MM.1S (cell line): ENCODE data around the gene CIITA.

ENCODE experiments used
- DNase-seq: peaks from one replicate; pipeline ENCODE4 v3.0.0-alpha.2; 2015
- H2AFZ ChIP-seq: fragments of 300-600 bp; sonication (generic); 2 replicates; pipeline ENCODE4 v1.6.0; 2016; ENCODE audit warnings: antibody characterized with exemption, low read length
- H3F3A ChIP-seq: fragments of 300-600 bp; sonication (generic); 2 replicates; pipeline ENCODE4 v1.6.1; 2016; ENCODE audit warnings: mild to moderate bottlenecking, antibody characterized with exemption, low read length, moderate library complexity, mixed read lengths; ENCODE audit not compliant: insufficient read depth
- H3K27ac ChIP-seq: fragments of 300-600 bp; sonication (generic); 2 replicates; pipeline ENCODE4 v1.5.1; 2016; ENCODE audit warnings: mild to moderate bottlenecking, low read length
- H3K27me3 ChIP-seq: fragments of 300-600 bp; sonication (generic); replicated peaks from 2 replicates; pipeline ENCODE4 v1.6.0; 2016; ENCODE audit warnings: low read length; ENCODE audit not compliant: insufficient read depth
- H3K36me3 ChIP-seq: fragments of 300-600 bp; sonication (generic); replicated peaks from 2 replicates; pipeline ENCODE4 v1.6.1; 2016; ENCODE audit warnings: mild to moderate bottlenecking, low read length, mixed read lengths; ENCODE audit not compliant: insufficient read depth
- H3K4me1 ChIP-seq: fragments of 300-600 bp; sonication (generic); 2 replicates; pipeline ENCODE4 v1.6.1; 2016; ENCODE audit warnings: low read length, mixed read lengths
- H3K4me2 ChIP-seq: fragments of 300-600 bp; sonication (generic); 2 replicates; pipeline ENCODE4 v1.6.0; 2016; ENCODE audit warnings: low read depth, low read length
- H3K4me3 ChIP-seq: fragments of 300-600 bp; sonication (generic); 2 replicates; pipeline ENCODE4 v1.5.1; 2016; ENCODE audit warnings: low read length, mixed read lengths
- H3K79me2 ChIP-seq: fragments of 300-600 bp; sonication (generic); 2 replicates; pipeline ENCODE4 v1.6.1; 2016; ENCODE audit warnings: mixed run types, low read length, mixed read lengths
- H3K9ac ChIP-seq: fragments of 300-600 bp; sonication (generic); 2 replicates; pipeline ENCODE4 v1.6.1; 2016; ENCODE audit warnings: low read length, mixed read lengths
- H3K9me2 ChIP-seq: fragments of 300-600 bp; sonication (generic); replicated peaks from 2 replicates; pipeline ENCODE4 v1.6.1; 2016; ENCODE audit warnings: mild to moderate bottlenecking, low read length, mixed read lengths; ENCODE audit not compliant: insufficient read depth
- H3K9me3 ChIP-seq: fragments of 300-600 bp; sonication (generic); replicated peaks from 2 replicates; pipeline ENCODE4 v1.6.1; 2016; ENCODE audit warnings: mild to moderate bottlenecking, low read length, mixed read lengths; ENCODE audit not compliant: insufficient read depth
- H4K20me1 ChIP-seq: fragments of 300-600 bp; sonication (generic); 2 replicates; pipeline ENCODE4 v1.6.1; 2016; ENCODE audit warnings: mild to moderate bottlenecking, low read length, moderate library complexity, mixed read lengths; ENCODE audit not compliant: insufficient read depth
- CTCF ChIP-seq: fragments of 300-600 bp; sonication (generic); IDR thresholded peaks from 2 replicates; pipeline ENCODE4 v1.5.1; 2016; ENCODE audit warnings: antibody characterized with exemption, low read length, mixed read lengths
- EZH2 ChIP-seq: fragments of 300-600 bp; sonication (generic); optimal IDR thresholded peaks from 2 replicates; pipeline ENCODE3; 2017; ENCODE audit warnings: low read depth, mild to moderate bottlenecking, antibody characterized with exemption, low read length, mixed read lengths
- EZH2phosphoT487 ChIP-seq: fragments of 300-600 bp; sonication (generic); IDR thresholded peaks from 2 replicates; pipeline ENCODE4 v1.6.1; 2018; ENCODE audit warnings: antibody characterized with exemption, low read length

CIITA gene

GRCh38 chr16:10968498-10968897, 91.5 kb downstream of the CIITA start:
- no peak overlapping the region for H3K4me3 ChIP-seq
- TF ChIP-seq EZH2 = no peak
- H3K9me3 ChIP-seq = no peaks in the 10 kb centered on the region
- H3K9me2 ChIP-seq = no peaks in the 10 kb centered on the region
- peaks cover 28% of the 10 kb centered on the region for H3K4me1 ChIP-seq
- no peaks in the 10 kb centered on the region for H3K27me3 ChIP-seq
- no peak overlapping the region for H2AFZ ChIP-seq
- H3K79me2 ChIP-seq = peaks cover 13% of the 10 kb centered on the region
- no peak overlapping the region for H3K4me2 ChIP-seq
- H4K20me1 ChIP-seq = no peaks in the 10 kb centered on the region
- H3K27ac ChIP-seq = no peak overlapping the region
- peaks cover 21% of the 10 kb centered on the region for H3F3A ChIP-seq
- DNase-seq = no peak
- H3K9ac ChIP-seq = no peak overlapping the region
- H3K36me3 ChIP-seq = 0 out of 2 replicates have a peak, but pooled peaks cover under 1% of the 10 kb centered on the region

- no peaks in the 10 kb centered on the region for H3K36me3 ChIP-seq
- H3K4me3 ChIP-seq = no peak overlapping the region
- no peak overlapping the region for H3K9ac ChIP-seq
- TF ChIP-seq CTCF (no peak), EZH2phosphoT487 (no peak), EZH2 (no peak)
- no peaks in the 10 kb centered on the region for H4K20me1 ChIP-seq
- H2AFZ ChIP-seq = no peak overlapping the region
- no peaks in the 10 kb centered on the region for H3K9me2 ChIP-seq
- DNase-seq = no peak
- peaks cover 18% of the 10 kb centered on the region for H3K4me1 ChIP-seq
- peaks cover 15% of the 10 kb centered on the region for H3F3A ChIP-seq
- H3K79me2 ChIP-seq = peaks cover 13% of the 10 kb centered on the region
- H3K27ac ChIP-seq = no peak overlapping the region
- H3K9me3 ChIP-seq = no peaks in the 10 kb centered on the region
- H3K4me2 ChIP-seq = no peak overlapping the region
- no peaks in the 10 kb centered on the region for H3K27me3 ChIP-seq
These were observed 92.6 kb downstream of the CIITA start for GRCh38 chr16:10969615-10970014.

- Histone ChIP-seq H3K27ac (no peak overlapping the region), H3K9ac (no peak overlapping the region), H2AFZ (no peak overlapping the region), H3K9me3 (no peaks in the 10 kb centered on the region), H3F3A (peaks cover 10% of the 10 kb centered on the region), H4K20me1 (no peaks in the 10 kb centered on the region), H3K27me3 (no peaks in the 10 kb centered on the region), H3K4me1 (peaks cover 14% of the 10 kb centered on the region), H3K4me3 (no peak overlapping the region), H3K79me2 (peaks cover 13% of the 10 kb centered on the region), H3K4me2 (no peak overlapping the region), H3K36me3 (no peaks in the 10 kb centered on the region), H3K9me2 (no peaks in the 10 kb centered on the region)
- TF ChIP-seq EZH2phosphoT487 (no peak), EZH2 (no peak), CTCF (no peak)
- DNase-seq = no peak
These were observed 93.1 kb downstream of the CIITA start for GRCh38 chr16:10970065-10970464.

GRCh38 chr16:10971560-10971961, 94.6 kb downstream of the CIITA start:
- Histone ChIP-seq H3K79me2 (peaks cover 8% of the 10 kb centered on the region), H2AFZ (no peak overlapping the region), H3K27me3 (no peaks in the 10 kb centered on the region), H3K9me3 (no peaks in the 10 kb centered on the region), H3K36me3 (no peaks in the 10 kb centered on the region), H3K9ac (no peak overlapping the region), H3K27ac (no peak overlapping the region), H3F3A (no peaks in the 10 kb centered on the region), H3K4me2 (no peak overlapping the region), H3K4me3 (no peak overlapping the region), H4K20me1 (no peaks in the 10 kb centered on the region), H3K4me1 (0 out of 2 replicates have a peak, but pooled peaks cover 1% of the 10 kb centered on the region), H3K9me2 (no peaks in the 10 kb centered on the region)
- peak; percentile 64 for DNase-seq
- TF ChIP-seq CTCF (peak; percentile 70), EZH2phosphoT487 (no peak)
